Activated CD8-positive, alpha-beta memory T cell treated with anti-CD3 and anti-CD28 coated beads, Interleukin-2, amount 50 U/mL, for 1 hour (primary cell): ENCODE data around the gene CFAP70.

Experiments used
- DNase-seq: peaks from one replicate; pipeline ENCODE4 v3.0.0-alpha.2; 2020; ENCODE audit errors: extremely low read depth

Gene CFAP70

DNA sequence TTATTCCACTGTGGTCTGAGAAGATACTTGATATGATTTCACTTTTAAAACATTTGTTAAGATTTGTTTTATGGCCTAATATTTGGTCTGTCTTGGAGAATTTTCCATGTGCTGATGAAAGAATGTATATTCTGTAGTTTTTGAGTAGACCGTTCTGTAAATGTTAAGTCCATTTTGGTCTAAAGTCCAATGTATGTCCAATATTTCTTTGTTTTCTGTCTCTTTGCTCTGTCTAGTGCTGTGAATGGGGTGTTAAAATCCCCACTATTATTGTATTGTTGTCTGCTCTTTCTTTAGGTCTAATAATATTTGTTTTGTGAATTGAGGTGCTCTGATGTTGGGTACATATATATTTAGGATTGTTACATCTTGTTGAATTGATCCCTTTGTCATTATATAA is 142.9 kb downstream of the CFAP70 start:
- no peak for DNase-seq

DNA sequence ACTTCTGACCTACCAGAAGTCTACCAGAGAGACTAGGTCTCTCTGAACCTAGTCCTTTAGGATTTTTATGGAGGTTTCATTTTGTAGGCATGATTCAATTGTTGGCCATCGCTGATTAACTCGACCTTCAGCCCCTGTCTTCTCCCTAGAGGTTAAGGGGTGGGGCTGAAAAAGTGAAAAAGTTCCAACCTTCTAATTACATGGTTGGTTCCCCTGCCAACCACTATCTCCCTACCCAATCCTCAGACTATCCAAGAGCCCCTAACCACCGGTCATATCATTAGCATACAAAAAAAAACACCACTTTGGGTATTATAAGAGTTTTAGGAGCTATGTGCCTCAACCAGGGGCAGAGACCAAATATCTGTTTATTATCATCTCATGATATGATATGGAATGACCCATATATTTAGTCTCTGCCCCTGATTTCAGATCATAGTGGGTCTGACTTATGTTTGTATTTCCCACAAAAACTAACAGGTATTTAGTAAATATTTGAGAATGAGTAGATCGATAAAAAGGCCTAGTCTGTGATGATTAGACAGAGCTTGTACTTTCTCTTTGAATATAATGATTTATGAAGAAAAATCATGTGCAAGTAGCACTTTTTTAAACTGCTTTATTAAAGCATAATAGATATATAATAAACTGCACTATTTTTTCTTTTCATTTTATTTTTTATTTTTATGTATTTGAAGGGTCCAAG is 147.4 kb downstream of the CFAP70 start:
- DNase-seq: no peak

DNA sequence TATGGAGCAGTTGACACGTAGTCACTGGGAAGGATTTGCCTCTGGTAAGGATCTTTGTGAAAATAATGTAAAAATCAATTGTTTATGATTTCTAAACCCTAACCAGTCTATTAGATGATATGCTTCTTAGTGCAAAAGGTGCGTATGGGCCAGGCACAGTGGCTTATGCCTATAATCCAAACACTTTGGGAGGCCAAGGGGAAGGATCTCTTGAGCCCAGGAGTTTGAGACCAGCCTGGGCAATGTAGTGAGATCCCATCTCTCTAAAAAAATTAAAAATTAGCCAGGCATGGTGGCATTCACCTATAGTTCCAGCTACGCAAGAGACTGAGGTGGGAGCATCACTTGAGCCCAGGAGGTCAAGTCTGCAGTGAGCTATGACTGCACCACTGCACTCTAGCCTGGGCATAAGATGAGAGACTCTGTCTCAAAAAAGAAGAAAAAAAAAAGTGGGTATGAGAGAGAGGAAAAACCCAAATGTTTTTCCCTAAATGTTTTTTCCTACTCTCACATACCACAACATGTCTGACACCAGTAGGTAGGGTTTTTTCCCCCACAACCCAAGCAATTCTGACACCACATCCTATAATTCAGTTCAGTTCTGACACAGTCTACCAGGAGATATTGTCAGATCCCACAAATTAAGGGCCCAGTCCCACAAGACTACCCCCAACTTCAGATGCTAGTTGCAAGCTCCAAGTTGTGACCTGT is 148.1 kb downstream of the CFAP70 start:
- no peak for DNase-seq

DNA sequence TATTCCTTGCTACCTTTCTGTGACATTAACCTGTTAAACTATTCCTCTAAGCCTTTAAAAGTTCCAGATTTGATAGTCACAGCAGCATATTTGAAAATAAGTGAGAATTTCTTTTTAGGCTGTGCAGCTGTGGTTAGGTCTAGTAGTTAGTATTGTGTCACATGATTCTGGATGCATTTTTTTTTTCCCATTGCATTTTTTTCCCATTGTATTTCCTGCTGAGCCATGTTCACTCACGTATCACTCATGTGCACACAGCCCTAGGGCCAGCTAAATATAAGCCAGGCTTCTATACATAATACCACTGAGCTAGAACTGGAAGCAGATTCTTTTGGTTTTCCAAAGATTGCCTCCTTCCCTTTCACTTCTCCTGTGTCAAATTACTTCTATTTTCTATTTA is 149.0 kb downstream of the CFAP70 start:
- no peak for DNase-seq

DNA sequence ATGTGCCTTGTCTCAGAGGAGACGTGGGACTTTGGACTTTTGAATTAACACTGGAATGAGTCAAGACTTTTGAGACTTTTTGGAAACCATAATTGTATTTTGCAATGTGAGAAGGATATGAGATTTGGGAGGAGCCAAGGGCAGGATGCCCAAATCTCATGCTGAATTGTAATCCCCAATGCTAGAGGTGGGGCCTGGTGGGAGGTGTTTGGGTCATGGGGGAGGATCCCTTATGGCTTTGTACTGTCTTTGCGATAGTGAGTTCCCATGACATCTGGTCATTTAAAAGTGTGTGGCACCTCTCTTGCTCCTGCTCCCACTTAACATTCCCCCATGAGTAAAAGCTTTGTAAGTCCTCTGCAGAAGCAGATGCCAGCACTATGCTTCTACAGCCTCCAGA is 150.8 kb downstream of the CFAP70 start:
- DNase-seq: no peak

DNA sequence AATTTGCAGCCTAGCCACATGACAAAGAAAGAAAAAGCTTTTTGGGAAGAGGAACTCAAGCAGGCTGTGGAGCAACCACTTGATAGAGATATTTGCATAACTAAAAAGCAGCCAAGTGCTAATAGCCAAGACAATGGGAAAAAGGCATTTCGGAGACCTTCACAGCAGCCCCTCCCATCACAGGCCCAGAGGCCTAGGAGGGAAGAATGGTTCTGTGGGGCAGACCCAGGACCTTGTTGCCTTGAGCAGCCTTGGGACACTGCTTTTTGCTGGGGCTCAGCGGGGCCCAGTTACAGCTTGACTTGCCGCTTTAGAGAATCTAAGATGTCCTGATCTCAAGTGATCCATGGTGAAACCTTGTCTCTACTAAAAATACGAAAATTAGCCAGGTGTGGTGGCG is 152.3 kb downstream of the CFAP70 start:
- no peak for DNase-seq

DNA sequence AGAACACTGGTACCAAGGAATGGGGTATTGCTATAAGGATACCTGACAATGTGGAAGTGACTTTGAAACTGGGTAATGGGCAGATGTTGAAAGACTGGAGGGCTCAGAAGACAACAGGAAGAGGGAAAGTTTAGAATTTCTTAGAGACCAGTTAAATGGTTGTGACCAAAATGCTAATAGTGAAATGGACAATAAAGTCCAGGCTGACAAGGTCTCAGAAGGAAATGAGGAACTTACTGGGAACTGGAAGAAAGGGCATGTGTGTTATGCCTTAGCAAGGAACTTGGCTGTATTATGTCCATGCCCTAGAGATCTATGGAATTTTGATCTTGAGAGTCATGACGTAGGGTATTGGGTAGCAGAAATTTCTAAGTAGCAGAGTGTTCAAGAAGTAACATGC is 152.8 kb downstream of the CFAP70 start:
- no peak for DNase-seq

DNA sequence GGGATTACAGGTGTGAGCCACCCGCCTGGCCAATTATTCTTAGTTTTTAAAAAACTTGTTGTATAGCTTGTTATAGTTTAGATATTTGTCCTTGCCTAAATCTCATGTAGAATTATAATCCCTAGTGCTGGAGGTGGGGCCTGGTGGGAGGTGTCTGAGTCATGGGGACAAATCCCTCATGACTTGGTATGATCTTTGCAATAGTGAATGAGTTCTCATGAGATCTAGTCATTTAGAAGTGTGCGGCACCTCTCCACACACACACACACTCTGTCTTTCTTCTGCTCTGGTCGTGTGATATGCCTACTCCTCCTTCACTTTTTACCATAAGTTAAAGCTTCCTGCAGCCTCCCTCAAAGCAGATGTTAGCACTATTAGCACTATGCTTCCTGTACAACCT is 153.6 kb downstream of the CFAP70 start:
- no peak for DNase-seq
